OCI-LY7 (cell line): Measurements from ENCODE around the gene TRIM49C. TPM values are rescaled to one million over a fixed set of nuclear protein-coding genes. Genes with fewer than 3 reads are reported as not detected.
"Not testable (repeated sequence)": the region's sequence is repeated elsewhere in the genome, so short reads cannot be mapped to it uniquely, and the experiment has no call there.

ENCODE experiments used
- Bru-seq: library from RNA; stranded (reverse); fragments of 400-500 nt; gene quantifications from one replicate; lab custom pipeline; 2021; lab: Mats Ljungman, UMichigan
- BruChase-seq, 2 experiments: library from RNA; stranded (reverse); fragments of 400-500 nt; gene quantifications; one replicate each; lab custom pipeline; 2021; lab: Mats Ljungman, UMichigan
- BruUV-seq: library from RNA; stranded (reverse); fragments of 400-500 nt; replicated peaks from 2 replicates; lab custom pipeline; 2021; lab: Mats Ljungman, UMichigan
- CTCF ChIA-PET: fragments of 300-600 bp; sonication (Branson Sonifier 250); formaldehyde crosslinking; loops from one replicate; lab custom pipeline; 2022; ENCODE audit warnings: antibody characterized with exemption; ENCODE audit not compliant: unreplicated experiment; lab: Charles Lee
- POLR2A ChIA-PET: fragments of 300-600 bp; sonication (Branson Sonifier 250); formaldehyde crosslinking; loops from one replicate; lab custom pipeline; 2022; ENCODE audit warnings: antibody characterized with exemption; lab: Charles Lee
- DNase-seq: peaks from one replicate; pipeline ENCODE4 v3.0.0-alpha.2; 2015; ENCODE audit warnings: low spot score
- H2AFZ ChIP-seq: fragments of 200-600 bp; sonication (generic), shearing (Covaris generic); 2 replicates; pipeline ENCODE4 v1.6.1; 2014; ENCODE audit warnings: mild to moderate bottlenecking, antibody characterized with exemption, low read length, moderate library complexity
- H3K27ac ChIP-seq: fragments of 200-600 bp; sonication (generic); 2 replicates; pipeline ENCODE4 v1.5.1; 2014; ENCODE audit warnings: mixed run types, low read depth, mild to moderate bottlenecking, moderate library complexity, low read length, inconsistent platforms; ENCODE audit not compliant: poor library complexity, severe bottlenecking
- H3K36me3 ChIP-seq: fragments of 200-600 bp; sonication (generic); 2 replicates; pipeline ENCODE4 v1.6.1; 2014; ENCODE audit warnings: mild to moderate bottlenecking, antibody characterized with exemption, low read length, moderate library complexity, mixed read lengths; ENCODE audit not compliant: insufficient read depth
- H3K4me1 ChIP-seq: fragments of 200-600 bp; sonication (generic); 2 replicates; pipeline ENCODE4 v1.5.1; 2014; ENCODE audit warnings: mild to moderate bottlenecking, low read length; ENCODE audit not compliant: insufficient read depth, poor library complexity, severe bottlenecking
- H3K4me2 ChIP-seq: fragments of 200-600 bp; sonication (generic); 2 replicates; pipeline ENCODE4 v1.6.1; 2014; ENCODE audit warnings: mild to moderate bottlenecking, low read length
- H3K4me3 ChIP-seq: fragments of 200-600 bp; sonication (generic); 2 replicates; pipeline ENCODE4 v1.5.1; 2014; ENCODE audit warnings: mild to moderate bottlenecking, low read depth, low read length; ENCODE audit not compliant: poor library complexity, severe bottlenecking
- H3K79me2 ChIP-seq: fragments of 200-600 bp; sonication (generic); 2 replicates; pipeline ENCODE4 v1.6.1; 2016; ENCODE audit warnings: low read depth, mild to moderate bottlenecking, low read length, moderate library complexity, mixed read lengths; ENCODE audit not compliant: insufficient read depth
- H3K9me2 ChIP-seq: fragments of 200-600 bp; sonication (generic); 2 replicates; pipeline ENCODE4 v1.6.1; 2016; ENCODE audit warnings: mild to moderate bottlenecking, low read length, mixed read lengths; ENCODE audit not compliant: insufficient read depth
- H3K9me3 ChIP-seq: fragments of 200-600 bp; sonication (generic); 2 replicates; pipeline ENCODE4 v1.6.1; 2014; ENCODE audit warnings: mild to moderate bottlenecking, mixed run types, low read length, mixed read lengths
- H4K20me1 ChIP-seq: fragments of 200-600 bp; sonication (generic); 2 replicates; pipeline ENCODE4 v1.6.1; 2014; ENCODE audit warnings: mild to moderate bottlenecking, antibody characterized with exemption, low read length, moderate library complexity, mixed read lengths; ENCODE audit not compliant: insufficient read depth
- intact Hi-C: fragments of 100-400 bp; cut with micrococcal nuclease; formaldehyde crosslinking; loops from one replicate; pipeline ENCODE4 v1.10.0; 2022; ENCODE audit not compliant: unreplicated experiment
- long read RNA-seq: library from polyadenylated mRNA; stranded (forward); transcript quantifications from one replicate; pipeline ENCODE4 v2.0.0, GENCODE V29; 2022
- total RNA-seq, 2 experiments: library from RNA; depleted of rRNA in 1 of 2; stranded (reverse); fragments of >200 nt in 1 of 2; shearing (Covaris generic) in 1 of 2; gene quantifications; 2 replicates each; pipeline ENCODE4 v1.2.3, GENCODE V29; 2014 to 2022

The TRIM49C gene, protein sequence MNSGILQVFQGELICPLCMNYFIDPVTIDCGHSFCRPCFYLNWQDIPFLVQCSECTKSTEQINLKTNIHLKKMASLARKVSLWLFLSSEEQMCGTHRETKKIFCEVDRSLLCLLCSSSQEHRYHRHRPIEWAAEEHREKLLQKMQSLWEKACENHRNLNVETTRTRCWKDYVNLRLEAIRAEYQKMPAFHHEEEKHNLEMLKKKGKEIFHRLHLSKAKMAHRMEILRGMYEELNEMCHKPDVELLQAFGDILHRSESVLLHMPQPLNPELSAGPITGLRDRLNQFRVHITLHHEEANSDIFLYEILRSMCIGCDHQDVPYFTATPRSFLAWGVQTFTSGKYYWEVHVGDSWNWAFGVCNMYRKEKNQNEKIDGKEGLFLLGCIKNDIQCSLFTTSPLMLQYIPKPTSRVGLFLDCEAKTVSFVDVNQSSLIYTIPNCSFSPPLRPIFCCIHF
- total RNA-seq (2014; rRNA removed; shearing (Covaris generic)), result not detected in 2 replicates
- not detected in 2 replicates for total RNA-seq (2022)
- not detected for Bru-seq, nascent RNA
- BruChase-seq, experiment 1, labeled RNA remaining after a 6-hour chase, result not detected
- not detected for BruChase-seq, experiment 2, labeled RNA remaining after a 2-hour chase
- long read RNA-seq, result 0 reads

DNA sequence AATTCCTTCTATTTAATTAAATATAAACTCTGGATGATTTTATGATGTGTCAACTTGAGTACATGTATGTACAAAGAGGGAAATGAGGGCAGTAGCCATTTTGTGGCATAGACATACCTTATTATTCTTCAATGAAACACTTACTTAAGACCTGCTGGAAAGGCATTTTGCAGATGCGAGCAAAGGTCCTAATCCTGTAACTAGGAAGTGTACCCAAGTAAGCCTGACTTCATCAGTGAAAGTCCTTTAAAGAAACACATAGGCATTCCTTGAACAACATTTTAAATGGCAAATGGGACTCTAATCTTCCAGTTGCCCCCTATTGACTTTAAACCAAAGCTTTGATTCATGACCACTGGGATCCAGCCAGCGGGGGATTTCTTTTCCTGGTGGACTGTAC is at the start of gene TRIM49C:
Gene TRIM49C, plus strand, starts transcription at position 301 of the 400 bp plus-strand sequence. CDS start 4,106 bp downstream, outside the sequence.
- H2AFZ ChIP-seq, H3K79me2 ChIP-seq, CTCF ChIA-PET, POLR2A ChIA-PET, H3K9me2 ChIP-seq, H3K27ac ChIP-seq, H3K4me3 ChIP-seq, H3K4me2 ChIP-seq, H3K4me1 ChIP-seq, intact Hi-C loops, H4K20me1 ChIP-seq, H3K36me3 ChIP-seq, DNase-seq, H3K9me3 ChIP-seq, BruUV-seq: not testable (repeated sequence)

DNA sequence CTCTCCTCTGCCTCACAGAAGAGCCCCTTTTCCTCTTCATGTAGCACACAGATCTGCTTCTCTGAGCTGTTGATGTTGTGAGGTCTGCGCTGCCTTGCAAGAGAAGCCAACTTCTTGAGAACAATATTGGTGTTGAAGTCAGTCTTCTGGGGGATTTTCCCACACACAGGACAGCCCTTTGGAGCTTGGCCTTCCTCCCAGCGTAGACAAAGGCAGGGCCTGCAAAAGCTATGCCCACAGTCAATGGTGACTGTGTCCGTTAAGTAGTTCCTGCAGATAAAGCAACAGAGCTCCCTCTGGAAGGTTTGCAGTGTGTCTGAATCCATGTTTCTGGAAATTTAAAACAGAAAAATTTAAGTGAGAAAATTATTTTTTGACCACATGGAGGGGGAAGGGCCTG is 6.7 kb upstream of the TRIM49C start:
- CTCF ChIA-PET, H3K9me2 ChIP-seq, H3K4me1 ChIP-seq, H3K4me2 ChIP-seq, H3K27ac ChIP-seq, H3K79me2 ChIP-seq, H3K4me3 ChIP-seq, intact Hi-C loops, H4K20me1 ChIP-seq, DNase-seq, BruUV-seq, H3K36me3 ChIP-seq, H3K9me3 ChIP-seq, H2AFZ ChIP-seq, POLR2A ChIA-PET: not testable (repeated sequence)

DNA sequence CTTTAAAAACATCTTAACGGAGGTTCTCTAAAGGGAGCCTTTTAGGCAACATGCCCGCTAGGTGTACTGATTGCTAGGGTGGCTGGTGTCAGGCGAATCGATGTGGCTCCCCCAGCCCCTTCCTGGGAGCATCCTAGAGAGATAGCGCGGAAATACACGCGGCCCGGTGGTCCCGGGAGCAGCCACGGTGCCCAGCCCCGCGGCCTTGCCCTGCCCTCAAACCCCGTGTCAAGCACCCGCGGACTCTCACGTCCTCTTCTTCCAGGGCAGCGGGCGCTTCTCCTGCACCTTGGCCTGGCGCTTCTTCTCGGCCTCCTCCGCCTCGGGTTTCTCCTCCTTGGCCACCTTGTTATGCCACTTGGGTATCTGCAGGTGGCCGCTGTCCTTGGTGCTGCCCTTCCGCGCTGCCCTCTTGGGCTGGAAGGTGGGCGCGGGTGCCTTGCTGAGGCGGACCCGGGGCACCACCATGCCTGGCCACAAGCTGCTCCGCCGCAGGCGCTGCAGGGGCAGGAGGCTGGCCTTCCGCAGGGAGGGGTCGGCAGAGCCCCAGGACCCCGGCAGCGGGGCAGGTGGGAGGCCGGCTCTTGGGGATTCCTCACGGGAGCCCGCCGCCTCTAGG is 20.8 kb downstream of the TRIM49C start:
- H3K4me3 ChIP-seq, intact Hi-C loops, H3K4me2 ChIP-seq, CTCF ChIA-PET, H3K4me1 ChIP-seq, H3K36me3 ChIP-seq, H4K20me1 ChIP-seq, H2AFZ ChIP-seq, H3K9me3 ChIP-seq, H3K9me2 ChIP-seq, POLR2A ChIA-PET, H3K27ac ChIP-seq, H3K79me2 ChIP-seq, BruUV-seq, DNase-seq: not testable (repeated sequence)

DNA sequence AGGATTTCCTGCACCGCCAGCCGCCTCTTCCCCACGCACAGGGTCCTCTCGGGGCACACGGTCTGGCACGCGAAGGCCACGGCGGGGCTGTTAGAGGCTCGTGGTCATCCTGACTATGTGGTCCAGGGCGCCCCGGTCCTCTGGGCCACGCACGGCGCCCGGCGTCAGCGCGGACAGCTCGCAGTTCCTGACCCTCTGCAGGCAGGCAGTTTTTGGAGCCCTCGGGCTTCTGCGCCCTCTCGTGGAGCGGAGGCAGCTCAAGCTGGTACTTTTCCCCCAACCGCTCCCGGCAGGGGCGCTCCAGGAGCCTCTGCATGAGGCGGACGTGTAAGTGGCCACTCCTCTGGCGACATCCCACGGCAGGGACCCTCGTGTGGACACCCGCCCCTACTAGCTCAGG is 21.4 kb downstream of the TRIM49C start:
- H3K4me3 ChIP-seq, H4K20me1 ChIP-seq, H3K4me1 ChIP-seq, CTCF ChIA-PET, DNase-seq, H2AFZ ChIP-seq, BruUV-seq, H3K79me2 ChIP-seq, H3K36me3 ChIP-seq, intact Hi-C loops, POLR2A ChIA-PET, H3K27ac ChIP-seq, H3K9me3 ChIP-seq, H3K9me2 ChIP-seq, H3K4me2 ChIP-seq: not testable (repeated sequence)

DNA sequence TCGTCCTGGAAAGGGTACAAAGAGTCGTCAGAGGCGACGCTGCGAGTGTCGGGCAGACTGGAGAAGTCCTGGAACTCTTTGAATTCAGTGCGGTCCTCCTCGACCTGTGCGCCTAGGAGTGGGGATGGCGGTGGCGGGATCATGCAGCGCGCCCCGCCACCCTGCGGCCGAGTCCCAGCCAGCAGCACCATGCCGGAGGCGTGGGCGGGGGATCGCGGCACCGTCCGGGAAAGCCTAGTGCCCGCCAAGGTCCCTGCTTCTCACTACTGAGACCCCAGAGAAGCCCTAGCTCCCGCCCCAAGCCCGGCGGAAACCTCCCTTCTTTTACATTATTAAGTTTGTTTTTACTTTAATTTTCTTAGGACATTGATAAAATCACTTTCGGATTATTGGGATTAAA is 22.6 kb downstream of the TRIM49C start:
- H3K4me3 ChIP-seq, H2AFZ ChIP-seq, H3K27ac ChIP-seq, DNase-seq, H3K4me2 ChIP-seq, H3K9me3 ChIP-seq, CTCF ChIA-PET, BruUV-seq, intact Hi-C loops, H3K79me2 ChIP-seq, H4K20me1 ChIP-seq, H3K4me1 ChIP-seq, H3K9me2 ChIP-seq, H3K36me3 ChIP-seq, POLR2A ChIA-PET: not testable (repeated sequence)

DNA sequence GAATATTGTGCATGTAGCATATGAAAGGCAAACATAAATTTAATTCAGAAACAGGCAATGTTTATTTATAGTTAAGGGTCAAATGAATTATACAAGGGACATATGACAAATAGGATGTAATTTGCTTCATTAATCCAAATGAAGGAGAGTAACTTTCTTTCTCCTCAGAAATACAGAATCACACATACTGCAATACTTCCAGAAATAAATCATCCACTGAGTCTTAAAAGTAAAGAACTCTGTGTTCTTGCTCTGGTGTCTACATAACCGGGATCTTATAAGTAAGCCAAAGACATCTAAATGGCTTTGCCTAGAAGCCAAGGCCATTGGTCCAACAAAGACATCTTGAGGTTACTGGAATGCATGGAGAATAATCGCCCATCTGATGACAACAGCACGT is 54.7 kb downstream of the TRIM49C start, which contains the start of gene UBTFL1:
Gene UBTFL1, plus strand, starts transcription at position 301 of the 400 bp plus-strand sequence. Its CDS starts 0 bp downstream, at position 301.
- H2AFZ ChIP-seq, CTCF ChIA-PET, H3K36me3 ChIP-seq, BruUV-seq, H3K4me1 ChIP-seq, intact Hi-C loops, POLR2A ChIA-PET, H3K27ac ChIP-seq, H3K4me3 ChIP-seq, H3K9me3 ChIP-seq, H3K9me2 ChIP-seq, H3K79me2 ChIP-seq, DNase-seq, H3K4me2 ChIP-seq, H4K20me1 ChIP-seq: not testable (repeated sequence)
